Sigmoid colon (tissue), 4 donors: Measurements from ENCODE around the gene GIMAP8.

Source experiments
- POLR2AphosphoS5 ChIP-seq, 4 donors: sonication (generic); formaldehyde crosslinking; IDR thresholded peaks; one replicate each; pipeline ENCODE4 v1.6.1; 2017; ENCODE audit warnings: antibody characterized with exemption in 4 of 4
- TF ChIP-seq, protein P1 (sequence below), 4 experiments: fragments of 450-650 bp in 3 of 4; fragments of 200-600 bp in 1 of 4; IDR thresholded peaks; one replicate each; pipeline ENCODE4 v1.5.1; 2016 to 2019; ENCODE audit warnings: antibody characterized with exemption in 4 of 4, mild to moderate bottlenecking in 3 of 4, moderate library complexity in 2 of 4

DNA sequence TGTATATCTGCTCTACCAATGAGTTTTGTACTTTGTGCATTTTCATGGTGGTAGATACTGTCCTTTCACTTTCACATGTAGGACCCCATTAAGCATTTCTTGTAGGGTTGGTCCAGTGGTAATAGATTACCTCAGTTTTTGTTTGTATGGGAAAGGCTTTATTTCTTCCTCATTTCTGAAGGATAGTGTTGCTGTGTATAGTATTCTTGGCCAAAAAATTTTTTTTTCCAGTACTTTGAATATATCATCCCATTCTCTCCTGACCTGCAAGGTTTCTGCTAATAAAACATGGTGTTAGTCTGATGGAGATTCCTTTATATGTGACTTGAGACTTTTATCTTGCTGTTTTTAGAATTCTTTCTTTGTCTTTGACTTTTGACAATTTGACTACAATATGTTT is 12.0 kb downstream of the GIMAP8 start:
- TF ChIP-seq POLR2AphosphoS5 (IDR thresholded peaks at IDR 0.05) = no peak
- TF ChIP-seq, protein P1, sequence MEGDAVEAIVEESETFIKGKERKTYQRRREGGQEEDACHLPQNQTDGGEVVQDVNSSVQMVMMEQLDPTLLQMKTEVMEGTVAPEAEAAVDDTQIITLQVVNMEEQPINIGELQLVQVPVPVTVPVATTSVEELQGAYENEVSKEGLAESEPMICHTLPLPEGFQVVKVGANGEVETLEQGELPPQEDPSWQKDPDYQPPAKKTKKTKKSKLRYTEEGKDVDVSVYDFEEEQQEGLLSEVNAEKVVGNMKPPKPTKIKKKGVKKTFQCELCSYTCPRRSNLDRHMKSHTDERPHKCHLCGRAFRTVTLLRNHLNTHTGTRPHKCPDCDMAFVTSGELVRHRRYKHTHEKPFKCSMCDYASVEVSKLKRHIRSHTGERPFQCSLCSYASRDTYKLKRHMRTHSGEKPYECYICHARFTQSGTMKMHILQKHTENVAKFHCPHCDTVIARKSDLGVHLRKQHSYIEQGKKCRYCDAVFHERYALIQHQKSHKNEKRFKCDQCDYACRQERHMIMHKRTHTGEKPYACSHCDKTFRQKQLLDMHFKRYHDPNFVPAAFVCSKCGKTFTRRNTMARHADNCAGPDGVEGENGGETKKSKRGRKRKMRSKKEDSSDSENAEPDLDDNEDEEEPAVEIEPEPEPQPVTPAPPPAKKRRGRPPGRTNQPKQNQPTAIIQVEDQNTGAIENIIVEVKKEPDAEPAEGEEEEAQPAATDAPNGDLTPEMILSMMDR (IDR thresholded peaks at IDR 0.05) = no peak
